Colonic mucosa (tissue), 4 donors: ENCODE data around the gene PON1. TPM values are rescaled to one million over a fixed set of nuclear protein-coding genes. Genes with fewer than 3 reads are reported as not detected.

Experiments
- DNase-seq: peaks from one replicate; pipeline ENCODE4 v3.0.0-alpha.2; 2020
- H3K27ac ChIP-seq: fragments of 200-600 bp; one replicate; pipeline ENCODE4 v1.8.0; 2021
- H3K27me3 ChIP-seq: fragments of 200-600 bp; one replicate; pipeline ENCODE4 v1.8.0; 2021
- H3K36me3 ChIP-seq: fragments of 200-600 bp; one replicate; pipeline ENCODE4 v1.8.0; 2021
- H3K4me1 ChIP-seq: fragments of 200-600 bp; one replicate; pipeline ENCODE4 v1.8.0; 2021; ENCODE audit warnings: mild to moderate bottlenecking
- H3K4me3 ChIP-seq: fragments of 200-600 bp; one replicate; pipeline ENCODE4 v1.8.0; 2021
- H3K9ac ChIP-seq, 2 donors: one replicate each; pipeline ENCODE4 v1.7.0; 2013; ENCODE audit warnings: control low read depth in 2 of 2, low read depth in 2 of 2, low read length in 2 of 2
- H3K9me3 ChIP-seq: fragments of 200-600 bp; one replicate; pipeline ENCODE4 v1.8.0; 2021
- CTCF ChIP-seq: fragments of 200-600 bp; IDR thresholded peaks from one replicate; pipeline ENCODE4 v1.8.0; 2022; ENCODE audit warnings: antibody characterized with exemption, mild to moderate bottlenecking
- intact Hi-C: fragments of 100-400 bp; cut with DNase I; formaldehyde crosslinking; loops from one replicate; pipeline ENCODE4 v1.14.1; 2022
- total RNA-seq, 2 donors: library from RNA; stranded (reverse); fragmentation: NEBNext Ultra II Directional in 1 of 2; extraction: Animal tissue kit (Norgen Biotek cat#: 25700) in 1 of 2; gene quantifications; one replicate each; pipeline ENCODE4 v1.2.1, GENCODE V29; 2021
- donor health status: healthy.
- donor health status: DM: no; HTN: no; CAD: no.
- donor health status: DM: no; HTN: no; CAD: no.

Gene PON1
- total RNA-seq, 2 donors from 2014 or later, result not detected

- Histone ChIP-seq H3K4me1 (no peaks in the 10 kb centered on the region), H3K27ac (no peak overlapping the region), H3K9me3 (no peaks in the 10 kb centered on the region), H3K27me3 (no peaks in the 10 kb centered on the region), H3K36me3 (no peaks in the 10 kb centered on the region), H3K4me3 (no peak overlapping the region), H3K9ac (no peak overlapping the region)
- no peak for DNase-seq
- intact Hi-C loops, result no loop called here
- no peak for TF ChIP-seq CTCF
These were observed 59.9 kb downstream of the PON1 start for GRCh38 chr7:95264363-95264891.

GRCh38 chr7:95263785-95264362 lies 60.5 kb downstream of the PON1 start:
- no peak for DNase-seq
- no peak overlapping the region for H3K27ac ChIP-seq
- H3K36me3 ChIP-seq, result no peaks in the 10 kb centered on the region
- H3K9ac ChIP-seq, result no peak overlapping the region
- intact Hi-C loops, result no loop called here
- H3K27me3 ChIP-seq, result no peaks in the 10 kb centered on the region
- H3K4me1 ChIP-seq, result no peaks in the 10 kb centered on the region
- no peaks in the 10 kb centered on the region for H3K9me3 ChIP-seq
- H3K4me3 ChIP-seq, result no peak overlapping the region
- no peak for TF ChIP-seq CTCF

GRCh38 chr7:95262875-95263274 lies 61.5 kb downstream of the PON1 start:
- Histone ChIP-seq H3K4me1 (no peaks in the 10 kb centered on the region), H3K27ac (no peak overlapping the region), H3K36me3 (no peaks in the 10 kb centered on the region), H3K27me3 (no peaks in the 10 kb centered on the region), H3K4me3 (no peak overlapping the region), H3K9me3 (no peaks in the 10 kb centered on the region), H3K9ac (no peak overlapping the region)
- no peak for DNase-seq
- no peak for TF ChIP-seq CTCF
- intact Hi-C loops, result no loop called here

- no peaks in the 10 kb centered on the region for H3K36me3 ChIP-seq
- no peaks in the 10 kb centered on the region for H3K27me3 ChIP-seq
- TF ChIP-seq CTCF, result no peak
- intact Hi-C loops, result no loop called here
- no peak overlapping the region for H3K27ac ChIP-seq
- DNase-seq, result no peak
- H3K9me3 ChIP-seq, result no peaks in the 10 kb centered on the region
- H3K4me3 ChIP-seq, result no peak overlapping the region
- no peaks in the 10 kb centered on the region for H3K4me1 ChIP-seq
- H3K9ac ChIP-seq, result no peak overlapping the region
These were observed 62.4 kb downstream of the PON1 start for GRCh38 chr7:95261895-95262415.

GRCh38 chr7:95255691-95256090 lies 68.6 kb downstream of the PON1 start:
- no peak for TF ChIP-seq CTCF
- DNase-seq, result no peak
- H3K9me3 ChIP-seq, result no peaks in the 10 kb centered on the region
- no peak overlapping the region for H3K27ac ChIP-seq
- H3K4me1 ChIP-seq, result no peaks in the 10 kb centered on the region
- intact Hi-C loops, result no loop called here
- no peaks in the 10 kb centered on the region for H3K27me3 ChIP-seq
- no peak overlapping the region for H3K4me3 ChIP-seq
- H3K9ac ChIP-seq, result no peak overlapping the region
- no peaks in the 10 kb centered on the region for H3K36me3 ChIP-seq
